Heart right ventricle (tissue), 16 donors: ENCODE data around the gene PANX1. TPM values are rescaled to one million over a fixed set of nuclear protein-coding genes. Genes with fewer than 3 reads are reported as not detected.

Experiments
- ATAC-seq, 8 donors: fragments of 200-7000 bp; cut with Tn5 transposase; one replicate each; pipeline ENCODE4 v1.9.1; 2020; ENCODE audit warnings: mild to moderate bottlenecking in 8 of 8, moderate library complexity in 8 of 8, moderate number of reproducible peaks in 1 of 8
- DNase-seq, 2 donors: peaks; one replicate each; pipeline ENCODE4 v3.0.0-alpha.2; 2020
- H3K27ac ChIP-seq, 10 donors: fragments of 200-600 bp; sonication (generic) in 2 of 10; one replicate each; pipeline versions ENCODE4 v1.5.0 to v1.8.0; 2020 to 2022; ENCODE audit warnings: mild to moderate bottlenecking in 3 of 10
- H3K27me3 ChIP-seq, 7 donors: fragments of 200-600 bp; one replicate each; pipeline ENCODE4 v1.8.0; 2021 to 2022; ENCODE audit warnings: mild to moderate bottlenecking in 2 of 7
- H3K36me3 ChIP-seq, 9 donors: fragments of 200-600 bp; sonication (generic) in 1 of 9; one replicate each; pipeline versions ENCODE4 v1.5.0 to v1.8.0; 2020 to 2022; ENCODE audit warnings: mild to moderate bottlenecking in 2 of 9
- H3K4me1 ChIP-seq, 9 donors: fragments of 200-600 bp; sonication (generic) in 1 of 9; one replicate each; pipeline versions ENCODE4 v1.5.0 to v1.8.0; 2020 to 2022; ENCODE audit warnings: mild to moderate bottlenecking in 4 of 9
- H3K4me3 ChIP-seq, 10 donors: fragments of 200-600 bp; sonication (generic) in 2 of 10; one replicate each; pipeline versions ENCODE4 v1.5.0 to v1.8.0; 2020 to 2022; ENCODE audit warnings: mild to moderate bottlenecking in 7 of 10, moderate library complexity in 2 of 10
- H3K9me3 ChIP-seq, 11 donors: fragments of 200-600 bp in 10 of 11; sonication (generic) in 2 of 11; one replicate each; pipeline versions ENCODE4 v1.5.0 to v1.8.0; 2013 to 2022; ENCODE audit warnings: mild to moderate bottlenecking in 2 of 11, control low read depth in 1 of 11, moderate library complexity in 1 of 11
- CTCF ChIP-seq, 9 donors: fragments of 200-600 bp; sonication (generic) in 2 of 9; IDR thresholded peaks; one replicate each; pipeline versions ENCODE4 v1.5.0 to v1.8.0; 2021 to 2022; ENCODE audit warnings: antibody characterized with exemption in 9 of 9, mild to moderate bottlenecking in 5 of 9, moderate library complexity in 1 of 9
- WGBS, 2 donors: extraction: QIAGEN DNeasy Blood & Tissue Kit; methylation state at CpG; one replicate each; pipeline ENCODE4 v1.1.7; 2013; ENCODE audit warnings: inconsistent platforms in 1 of 2; 5-methylcytosine and 5-hydroxymethylcytosine counted together
- intact Hi-C, 10 donors: fragments of 100-400 bp; cut with DNase I; formaldehyde crosslinking; loops; one replicate each; pipeline versions ENCODE4 v1.11.1 to v1.14.2; 2022
- polyA plus RNA-seq, 2 donors: library from polyadenylated mRNA; stranded (reverse); fragments of 200-250 nt; gene quantifications; one replicate each; pipeline ENCODE4 v1.2.3, GENCODE V29; 2013
- total RNA-seq, 10 donors: library from RNA; stranded (reverse); fragmentation: NEBNext Ultra II Directional in 3 of 10; extraction: Animal tissue kit (Norgen Biotek cat#: 25700) in 3 of 10; gene quantifications; one replicate each; pipeline versions ENCODE4 v1.2.1 to v1.2.4, GENCODE V29; 2021 to 2023
- donor health status: Arrhythmogenic right ventricular cardiomyopathy.
- donor health status: ischemic (EF 13 %, LVEDD 7.1; RV severe dilation, severe dysfunction).
- donor health status: healthy with polysubstance abuse.
- donor health status: DM: no; HTN: yes; CAD: no.
- donor health status: DM: no; HTN: no; CAD: no.
- donor health status: ischemic (EF 25% LVEDD 6.9; RV normal size, moderate dysfunction).
- donor health status: ischemic (EF 25% LVEDD 5.7; RV mildly dilated, moderate dysfunction).
- donor health status: healthy.
- donor health status: DM: yes; HTN: yes; CAD: no.
- donor health status: Ischemic cardiomyopathy.
- donor health status: ischemic (EF 35%, LVEDD 5.7; RV mildly dilated, moderate dysfunction).
- donor health status: nonischemic (EF 11% LVEDD 7.7; RV severe dilation, severe dysfunction).
- donor health status: DM: yes; HTN: yes; CAD: no.
- donor health status: PGD.
- donor health status: ischemic (EF 29% LVEDD 5.4; RV normal size, mild dysfunction).
- donor health status: nonischemic (EF 23%, LVEDD 6.1; RV moderate dilation, normal function).

Gene PANX1
- total and polyA plus RNA-seq, 12 donors, result 4.4 to 42.4 (median 19.3) TPM

- ATAC-seq (peak in 3 of 8 donors; percentile 2 to 71 (median 62)), DNase-seq (peak in 1 of 2 donors; percentile 43)
- WGBS, 2 donors, result 13 to 14% methylated on average over 20 of the region's 20 CpGs
- H3K4me1 ChIP-seq, result peaks cover 7 to 64% (median 59%) of the 10 kb centered on the region in 9 donors
- peak overlapping the region; percentile 84 to 98 (median 94) for H3K27ac ChIP-seq
- no peaks in the 10 kb centered on the region for H3K9me3 ChIP-seq
- H3K27me3 ChIP-seq, result no peaks in the 10 kb centered on the region
- peak overlapping the region; percentile 57 to 90 (median 84) for H3K4me3 ChIP-seq
- H3K36me3 ChIP-seq, result no peaks in the 10 kb centered on the region
- no peak for TF ChIP-seq CTCF (IDR thresholded peaks at IDR 0.05)
- intact Hi-C loops, result loop anchor here in 3 of 10 donors (2.0 to 5.0 kb wide), 3 partner anchors 23 to 53 kb away; no protein-coding TSS in a partner anchor
Observed at GRCh38 chr11:94129512-94130297, 1.1 kb downstream of the PANX1 start.

GRCh38 chr11:94130298-94131046 lies 1.8 kb downstream of the PANX1 start:
- no peak for TF ChIP-seq CTCF (IDR thresholded peaks at IDR 0.05)
- H3K4me1 ChIP-seq, result peaks cover 14 to 71% (median 67%) of the 10 kb centered on the region in 9 donors
- H3K36me3 ChIP-seq, result no peaks in the 10 kb centered on the region
- H3K4me3 ChIP-seq, result peak overlapping the region in 9 of 10 donors; percentile 77 to 90 (median 85)
- DNase-seq (no peak), ATAC-seq (peak in 3 of 8 donors; percentile 1 to 15 (median 8))
- peak overlapping the region; percentile 31 to 98 (median 94) for H3K27ac ChIP-seq
- intact Hi-C loops, result loop anchor here in 1 of 10 donors (5.0 kb wide), 1 partner anchor 52 kb away; no protein-coding TSS in a partner anchor
- no peaks in the 10 kb centered on the region for H3K9me3 ChIP-seq
- WGBS, 2 donors, result 60 to 70% methylated on average over 7 of the region's 7 CpGs
- no peaks in the 10 kb centered on the region for H3K27me3 ChIP-seq

GRCh38 chr11:94131047-94131717 lies 2.5 kb downstream of the PANX1 start:
- peaks cover 18 to 79% (median 74%) of the 10 kb centered on the region in 9 donors for H3K4me1 ChIP-seq
- H3K4me3 ChIP-seq, result peak overlapping the region in 6 of 10 donors; percentile 77 to 90 (median 86)
- no peak for TF ChIP-seq CTCF (IDR thresholded peaks at IDR 0.05)
- no peaks in the 10 kb centered on the region for H3K36me3 ChIP-seq
- intact Hi-C loops, result loop anchor here in 1 of 10 donors (5.0 kb wide), 1 partner anchor 51 kb away; no protein-coding TSS in a partner anchor
- H3K27ac ChIP-seq, result peak overlapping the region in 8 of 10 donors; percentile 33 to 96 (median 94)
- no peaks in the 10 kb centered on the region for H3K9me3 ChIP-seq
- DNase-seq (no peak), ATAC-seq (no peak)
- 62 to 71% methylated on average over 3 of the region's 3 CpGs for WGBS, 2 donors
- no peaks in the 10 kb centered on the region for H3K27me3 ChIP-seq
